ENCODE data around the gene OGFOD1.
"Not testable (repeated sequence)": the region's sequence is repeated elsewhere in the genome, so short reads cannot be mapped to it uniquely, and the experiment has no call there.

Gene OGFOD1

GRCh38 chr16:56480776-56481467 is 29.6 kb downstream of the OGFOD1 start:
- DNase-seq (ENCODE audit: low read depth in 3 of 3): no peak

GRCh38 chr16:56481468-56482122 is 30.2 kb downstream of the OGFOD1 start:
- DNase-seq (ENCODE audit: low read depth in 3 of 3): no peak

- no peak for DNase-seq (ENCODE audit: low read depth in 3 of 3)
Measured at GRCh38 chr16:56482683-56483236, 31.4 kb downstream of the OGFOD1 start.

GRCh38 chr16:56483394-56483793 is 32.0 kb downstream of the OGFOD1 start:
- no peak for DNase-seq (ENCODE audit: low read depth in 3 of 3)

- no peak for DNase-seq (ENCODE audit: low read depth in 3 of 3)
Measured at GRCh38 chr16:56488035-56488434, 36.7 kb downstream of the OGFOD1 start.

- not testable (repeated sequence) for DNase-seq (ENCODE audit: low read depth in 3 of 3)
Measured at GRCh38 chr16:56488868-56489267, 37.5 kb downstream of the OGFOD1 start.

- DNase-seq (ENCODE audit: low read depth in 3 of 3): no peak
Measured at GRCh38 chr16:56491657-56492261, 40.4 kb downstream of the OGFOD1 start.

GRCh38 chr16:56493126-56493525 is 41.8 kb downstream of the OGFOD1 start:
- no peak for DNase-seq (ENCODE audit: low read depth in 3 of 3)

GRCh38 chr16:56493815-56494214 is 42.5 kb downstream of the OGFOD1 start:
- no peak for DNase-seq (ENCODE audit: low read depth in 3 of 3)

- no peak for DNase-seq (ENCODE audit: low read depth in 3 of 3)
Measured at GRCh38 chr16:56505181-56505580, 53.8 kb downstream of the OGFOD1 start.

GRCh38 chr16:56506941-56507340 is 55.6 kb downstream of the OGFOD1 start:
- DNase-seq (ENCODE audit: low read depth in 3 of 3): no peak

- DNase-seq (ENCODE audit: low read depth in 3 of 3): no peak
Measured at GRCh38 chr16:56510544-56510943, 59.2 kb downstream of the OGFOD1 start.

- no peak for DNase-seq (ENCODE audit: low read depth in 3 of 3)
Measured at GRCh38 chr16:56512025-56512424, 60.7 kb downstream of the OGFOD1 start.

- DNase-seq (ENCODE audit: low read depth in 3 of 3): no peak
Measured at GRCh38 chr16:56513091-56513490, 61.7 kb downstream of the OGFOD1 start.

GRCh38 chr16:56513972-56514371 is 62.6 kb downstream of the OGFOD1 start:
- peak in 1 of 3 donors; percentile 2 for DNase-seq (ENCODE audit: low read depth in 3 of 3)

GRCh38 chr16:56514845-56515244 is 63.5 kb downstream of the OGFOD1 start:
- no peak for DNase-seq (ENCODE audit: low read depth in 3 of 3)

GRCh38 chr16:56515665-56516064 is 64.3 kb downstream of the OGFOD1 start:
- no peak for DNase-seq (ENCODE audit: low read depth in 3 of 3)

- no peak for DNase-seq (ENCODE audit: low read depth in 3 of 3)
Measured at GRCh38 chr16:56517206-56517605, 65.9 kb downstream of the OGFOD1 start.

- no peak for DNase-seq (ENCODE audit: low read depth in 3 of 3)
Measured at GRCh38 chr16:56518425-56518824, 67.1 kb downstream of the OGFOD1 start.

- DNase-seq (ENCODE audit: low read depth in 3 of 3): peak; percentile 79 to 84 (median 82)
Measured at GRCh38 chr16:56519459-56520250, 68.3 kb downstream of the OGFOD1 start, which contains the start of gene BBS2. Gene BBS2, minus strand, starts transcription at chr16:56520024. Its CDS starts 162 bp downstream, at chr16:56519862.

- DNase-seq (ENCODE audit: low read depth in 3 of 3): no peak
Measured at GRCh38 chr16:56520251-56520577, 68.9 kb downstream of the OGFOD1 start.

- no peak for DNase-seq (ENCODE audit: low read depth in 3 of 3)
Measured at GRCh38 chr16:56525236-56525635, 73.9 kb downstream of the OGFOD1 start.

All from stimulated activated CD4-positive, alpha-beta T cell treated with anti-CD3 and anti-CD28 coated beads, TNF-alpha, amount 100 ng/mL, for 48 hours (primary cell).